ENCODE data around the gene AK3.

DNA sequence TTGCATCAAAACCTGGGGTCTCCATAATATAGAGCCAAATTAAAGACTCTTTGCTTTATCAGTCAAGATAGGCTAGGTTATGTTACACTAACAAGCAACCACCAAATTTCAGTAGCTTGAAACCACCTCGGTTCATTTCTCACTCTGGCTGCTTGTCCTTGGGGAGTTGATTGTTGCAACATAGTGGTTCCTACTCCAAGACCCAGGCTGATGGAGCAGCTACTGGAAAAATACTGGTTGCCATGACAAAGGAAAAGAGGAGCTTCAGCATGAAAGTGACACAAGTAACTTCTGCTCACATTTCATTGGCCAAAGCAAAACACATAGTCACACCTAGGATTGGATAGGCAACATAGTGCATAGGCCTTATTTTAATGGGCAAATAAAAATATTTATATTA lies 33.2 kb upstream of the AK3 start:
- TF ChIP-seq, protein P1, sequence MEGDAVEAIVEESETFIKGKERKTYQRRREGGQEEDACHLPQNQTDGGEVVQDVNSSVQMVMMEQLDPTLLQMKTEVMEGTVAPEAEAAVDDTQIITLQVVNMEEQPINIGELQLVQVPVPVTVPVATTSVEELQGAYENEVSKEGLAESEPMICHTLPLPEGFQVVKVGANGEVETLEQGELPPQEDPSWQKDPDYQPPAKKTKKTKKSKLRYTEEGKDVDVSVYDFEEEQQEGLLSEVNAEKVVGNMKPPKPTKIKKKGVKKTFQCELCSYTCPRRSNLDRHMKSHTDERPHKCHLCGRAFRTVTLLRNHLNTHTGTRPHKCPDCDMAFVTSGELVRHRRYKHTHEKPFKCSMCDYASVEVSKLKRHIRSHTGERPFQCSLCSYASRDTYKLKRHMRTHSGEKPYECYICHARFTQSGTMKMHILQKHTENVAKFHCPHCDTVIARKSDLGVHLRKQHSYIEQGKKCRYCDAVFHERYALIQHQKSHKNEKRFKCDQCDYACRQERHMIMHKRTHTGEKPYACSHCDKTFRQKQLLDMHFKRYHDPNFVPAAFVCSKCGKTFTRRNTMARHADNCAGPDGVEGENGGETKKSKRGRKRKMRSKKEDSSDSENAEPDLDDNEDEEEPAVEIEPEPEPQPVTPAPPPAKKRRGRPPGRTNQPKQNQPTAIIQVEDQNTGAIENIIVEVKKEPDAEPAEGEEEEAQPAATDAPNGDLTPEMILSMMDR (IDR thresholded peaks at IDR 0.05) = no peak
- TF ChIP-seq POLR2A (IDR thresholded peaks at IDR 0.05) = no peak
